ENCODE measurements around the gene WDR70.
"Not testable (repeated sequence)": the region's sequence is repeated elsewhere in the genome, so short reads cannot be mapped to it uniquely, and the experiment has no call there.

Gene WDR70

GRCh38 chr5:37575541-37576489, 196.7 kb downstream of the WDR70 start:
- DNase-seq: no peak

GRCh38 chr5:37576552-37576951, 197.4 kb downstream of the WDR70 start:
- DNase-seq: no peak

GRCh38 chr5:37578176-37578575, 199.1 kb downstream of the WDR70 start:
- no peak for DNase-seq

GRCh38 chr5:37580106-37580505, 201.0 kb downstream of the WDR70 start:
- DNase-seq: no peak

- DNase-seq: no peak
These were observed 203.1 kb downstream of the WDR70 start for GRCh38 chr5:37582202-37582601.

GRCh38 chr5:37593292-37593691, 214.2 kb downstream of the WDR70 start:
- not testable (repeated sequence) for DNase-seq

GRCh38 chr5:37594864-37595263, 215.7 kb downstream of the WDR70 start:
- DNase-seq: not testable (repeated sequence)

GRCh38 chr5:37598733-37599132, 219.6 kb downstream of the WDR70 start:
- DNase-seq: no peak

GRCh38 chr5:37601163-37601562, 222.0 kb downstream of the WDR70 start:
- DNase-seq: no peak

GRCh38 chr5:37603072-37603471, 224.0 kb downstream of the WDR70 start:
- DNase-seq: no peak

GRCh38 chr5:37604290-37604689, 225.2 kb downstream of the WDR70 start:
- no peak for DNase-seq

- no peak for DNase-seq
These were observed 227.0 kb downstream of the WDR70 start for GRCh38 chr5:37606148-37606547.

GRCh38 chr5:37606632-37607248, 227.6 kb downstream of the WDR70 start:
- no peak for DNase-seq

- DNase-seq: no peak
These were observed 236.1 kb downstream of the WDR70 start for GRCh38 chr5:37615184-37615583.

GRCh38 chr5:37619353-37619752, 240.2 kb downstream of the WDR70 start:
- no peak for DNase-seq

- not testable (repeated sequence) for DNase-seq
These were observed 243.2 kb downstream of the WDR70 start for GRCh38 chr5:37622354-37622753.

GRCh38 chr5:37626266-37626665, 247.1 kb downstream of the WDR70 start:
- DNase-seq: no peak

- DNase-seq: no peak
These were observed 249.8 kb downstream of the WDR70 start for GRCh38 chr5:37628876-37629275.

GRCh38 chr5:37631939-37632338, 252.8 kb downstream of the WDR70 start:
- no peak for DNase-seq

GRCh38 chr5:37637165-37637845, 258.2 kb downstream of the WDR70 start:
- no peak for DNase-seq

- no peak for DNase-seq
These were observed 259.8 kb downstream of the WDR70 start for GRCh38 chr5:37638897-37639296.

GRCh38 chr5:37640088-37640487, 261.0 kb downstream of the WDR70 start:
- no peak for DNase-seq

GRCh38 chr5:37641933-37642332, 262.8 kb downstream of the WDR70 start:
- DNase-seq: no peak

- DNase-seq: no peak
These were observed 266.6 kb downstream of the WDR70 start for GRCh38 chr5:37645707-37646106.
